Mesenchymal stem cell (in vitro differentiated cells and primary cell): ENCODE measurements around the gene PDE7B.

Experiments
- DNase-seq: peaks from one replicate; pipeline ENCODE4 v3.0.0-alpha.2; 2013
- H2AFZ ChIP-seq: one replicate; pipeline ENCODE4 v1.6.1; 2013; ENCODE audit warnings: low read depth, mild to moderate bottlenecking, control low read depth, inconsistent platforms, low read length, moderate library complexity
- H2AK5ac ChIP-seq: 2 replicates; pipeline ENCODE4 v1.6.1; 2013; ENCODE audit warnings: low read length, moderate library complexity, mild to moderate bottlenecking, inconsistent platforms; ENCODE audit not compliant: severe bottlenecking
- H2BK120ac ChIP-seq: one replicate; pipeline ENCODE4 v1.6.1; 2013; ENCODE audit warnings: low read depth, mild to moderate bottlenecking, inconsistent platforms, low read length, moderate library complexity
- H2BK12ac ChIP-seq, 2 experiments: one replicate each; pipeline ENCODE4 v1.6.1; 2013; ENCODE audit warnings: inconsistent platforms in 2 of 2, low read length in 2 of 2, mild to moderate bottlenecking in 2 of 2, moderate library complexity in 2 of 2, control low read depth in 1 of 2
- H2BK15ac ChIP-seq: one replicate; pipeline ENCODE4 v1.6.1; 2013; ENCODE audit warnings: mild to moderate bottlenecking, low read depth, inconsistent platforms; ENCODE audit not compliant: poor library complexity, severe bottlenecking
- H2BK5ac ChIP-seq: 2 replicates; pipeline ENCODE4 v1.6.1; 2013; ENCODE audit warnings: low read depth, mild to moderate bottlenecking, low read length, control low read depth, inconsistent platforms; ENCODE audit not compliant: poor library complexity, severe bottlenecking
- H3K14ac ChIP-seq, 2 experiments: one replicate each; pipeline ENCODE4 v1.6.1; 2013; ENCODE audit warnings: inconsistent platforms in 2 of 2, low read length in 2 of 2, control low read depth in 1 of 2, mild to moderate bottlenecking in 1 of 2, moderate library complexity in 1 of 2
- H3K18ac ChIP-seq, 2 experiments: one replicate each; pipeline ENCODE4 v1.6.1; 2013; ENCODE audit warnings: inconsistent platforms in 2 of 2, low read length in 2 of 2, control low read depth in 1 of 2, low read depth in 1 of 2, mild to moderate bottlenecking in 1 of 2
- H3K23ac ChIP-seq, 2 experiments: one replicate each; pipeline ENCODE4 v1.6.1; 2013; ENCODE audit warnings: inconsistent platforms in 2 of 2, low read length in 2 of 2, mild to moderate bottlenecking in 2 of 2, moderate library complexity in 2 of 2, control low read depth in 1 of 2
- H3K27ac ChIP-seq: 2 replicates; pipeline ENCODE4 v1.5.1; 2013; ENCODE audit warnings: mild to moderate bottlenecking, moderate library complexity, low read length, control low read depth, inconsistent platforms; ENCODE audit not compliant: poor library complexity, severe bottlenecking
- H3K27me3 ChIP-seq, 2 experiments: 2 replicates each; pipeline versions ENCODE4 v1.6.1 to v1.7.0; 2013; ENCODE audit warnings: low read length in 2 of 2, mild to moderate bottlenecking in 2 of 2, moderate library complexity in 2 of 2, control low read depth in 1 of 2, inconsistent platforms in 1 of 2; ENCODE audit not compliant: control insufficient read depth in 1 of 2, insufficient read depth in 1 of 2
- H3K36me3 ChIP-seq, 2 experiments: 2 replicates each; pipeline versions ENCODE4 v1.6.1 to v1.7.0; 2013; ENCODE audit warnings: low read length in 2 of 2, control low read depth in 1 of 2, inconsistent platforms in 1 of 2, low read depth in 1 of 2, mild to moderate bottlenecking in 1 of 2; ENCODE audit not compliant: insufficient read depth in 2 of 2, control insufficient read depth in 1 of 2
- H3K4ac ChIP-seq, 2 experiments: one replicate each; pipeline ENCODE4 v1.6.1; 2013; ENCODE audit warnings: inconsistent platforms in 2 of 2, low read length in 2 of 2, mild to moderate bottlenecking in 2 of 2, moderate library complexity in 2 of 2, control low read depth in 1 of 2, low read depth in 1 of 2
- H3K4me1 ChIP-seq: 2 replicates; pipeline ENCODE4 v1.6.1; 2013; ENCODE audit warnings: low read depth, low read length, control low read depth; ENCODE audit not compliant: control insufficient read depth, insufficient read depth
- H3K4me2 ChIP-seq: 2 replicates; pipeline ENCODE4 v1.6.1; 2013; ENCODE audit warnings: low read length, mild to moderate bottlenecking, inconsistent platforms; ENCODE audit not compliant: poor library complexity, severe bottlenecking
- H3K4me3 ChIP-seq, 2 experiments: 2 replicates each; pipeline versions ENCODE4 v1.5.1 to v1.7.0; 2013; ENCODE audit warnings: low read length in 2 of 2, mild to moderate bottlenecking in 2 of 2, control low read depth in 1 of 2, low read depth in 1 of 2; ENCODE audit not compliant: insufficient read depth in 1 of 2
- H3K79me1 ChIP-seq: replicated peaks from 2 replicates; pipeline ENCODE4 v1.6.1; 2013; ENCODE audit warnings: mild to moderate bottlenecking, control low read depth, low read length, inconsistent platforms; ENCODE audit not compliant: poor library complexity, severe bottlenecking
- H3K9ac ChIP-seq: 2 replicates; pipeline ENCODE4 v1.7.0; 2013; ENCODE audit warnings: mild to moderate bottlenecking, low read length, moderate library complexity
- H3K9me3 ChIP-seq: 2 replicates; pipeline ENCODE4 v1.7.0; 2013; ENCODE audit warnings: mild to moderate bottlenecking, low read length; ENCODE audit not compliant: control insufficient read depth
- H4K8ac ChIP-seq: one replicate; pipeline ENCODE4 v1.6.1; 2013; ENCODE audit warnings: inconsistent platforms, mild to moderate bottlenecking, low read length, moderate library complexity
- H4K91ac ChIP-seq: one replicate; pipeline ENCODE4 v1.6.1; 2013; ENCODE audit warnings: mild to moderate bottlenecking, low read length, inconsistent platforms
- WGBS: methylation state at CpG from one replicate; pipeline ENCODE4 v1.1.7; 2013; ENCODE audit warnings: mixed read lengths; 5-methylcytosine and 5-hydroxymethylcytosine counted together

The PDE7B gene

DNA sequence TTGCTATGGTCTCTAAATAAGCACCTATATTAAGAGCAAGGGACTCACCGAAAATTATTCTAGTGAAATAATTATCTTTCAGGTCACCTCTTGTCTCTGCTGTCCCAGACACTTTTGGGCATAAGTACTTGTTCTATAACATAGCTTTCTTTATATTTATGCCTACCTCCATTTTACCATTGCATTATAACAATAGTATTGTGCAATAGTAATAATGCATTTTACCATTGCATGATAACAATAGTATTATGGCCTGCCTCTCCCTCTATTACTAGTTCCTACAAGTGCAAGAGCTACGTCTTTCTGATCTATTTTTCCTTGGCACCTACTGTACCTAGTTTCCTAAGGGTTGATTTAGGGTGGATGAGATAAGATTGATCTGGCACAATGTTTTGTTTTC, 169.2 kb downstream of the PDE7B start:
- Histone ChIP-seq H3K36me3 (no peaks in the 10 kb centered on the region), H2BK120ac (no peak overlapping the region), H3K14ac (no peak overlapping the region), H3K27me3 (no peaks in the 10 kb centered on the region), H2AK5ac (no peak overlapping the region), H3K4me3 (no peak overlapping the region), H2AFZ (no peak overlapping the region), H2BK12ac (no peak overlapping the region), H3K18ac (no peak overlapping the region), H3K4ac (no peak overlapping the region), H3K27ac (no peak overlapping the region), H3K4me2 (no peak overlapping the region), H3K9me3 (no peaks in the 10 kb centered on the region), H3K9ac (no peak overlapping the region), H3K79me1 (peaks cover 4% of the 10 kb centered on the region), H3K23ac (no peak overlapping the region), H2BK15ac (no peak overlapping the region), H3K4me1 (peaks cover 2% of the 10 kb centered on the region), H2BK5ac (no peak overlapping the region), H4K91ac (no peak overlapping the region), H4K8ac (no peak overlapping the region)
- WGBS, result 100% methylated on average over 1 of the region's 2 CpGs
- DNase-seq, result no peak

DNA sequence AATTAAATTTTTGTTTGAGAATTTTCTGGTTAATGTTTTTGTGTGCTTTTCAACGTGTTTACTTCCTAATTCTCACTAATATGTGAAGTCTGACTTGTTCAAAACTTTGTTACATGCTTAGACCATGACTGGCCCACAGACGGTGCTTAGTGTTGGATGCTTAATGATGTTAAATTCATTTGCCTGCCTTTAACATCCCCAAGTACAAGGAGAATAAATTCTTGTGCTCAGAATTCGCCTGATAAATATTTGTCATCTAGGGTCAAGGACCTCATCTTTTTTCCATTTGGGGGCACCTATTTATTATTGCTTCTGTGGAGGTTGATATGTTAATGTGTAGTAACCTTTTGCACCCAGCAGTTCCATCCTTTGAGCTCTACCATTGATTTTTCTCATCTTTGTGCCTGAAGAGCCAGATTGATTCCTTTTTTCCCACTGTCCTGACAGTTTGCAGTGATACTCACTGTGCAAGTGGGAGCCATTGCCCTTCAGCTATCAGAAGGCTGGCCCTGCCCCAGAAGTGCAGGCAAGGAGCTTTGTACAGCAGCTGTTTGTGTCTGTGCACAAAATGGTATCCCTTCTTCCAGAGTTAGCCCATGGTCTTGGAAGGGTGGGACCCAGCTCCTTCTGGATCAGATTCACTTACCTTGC, 170.8 kb downstream of the PDE7B start:
- H3K9ac ChIP-seq, result no peak overlapping the region
- DNase-seq, result no peak
- H3K4me3 ChIP-seq, result no peak overlapping the region
- no peaks in the 10 kb centered on the region for H3K36me3 ChIP-seq
- no peaks in the 10 kb centered on the region for H3K4me1 ChIP-seq
- no peaks in the 10 kb centered on the region for H3K9me3 ChIP-seq
- no peak overlapping the region for H3K27ac ChIP-seq
- no peak overlapping the region for H4K91ac ChIP-seq
- H3K14ac ChIP-seq, result no peak overlapping the region
- H3K4me2 ChIP-seq, result no peak overlapping the region
- no peak overlapping the region for H2AFZ ChIP-seq
- H2BK5ac ChIP-seq, result no peak overlapping the region
- H2AK5ac ChIP-seq, result no peak overlapping the region
- H3K18ac ChIP-seq, result no peak overlapping the region
- peaks cover 2% of the 10 kb centered on the region for H3K79me1 ChIP-seq
- WGBS, result 40% methylated on average over 1 of the region's 3 CpGs
- H3K4ac ChIP-seq, result no peak overlapping the region
- no peak overlapping the region for H2BK120ac ChIP-seq
- no peak overlapping the region for H2BK15ac ChIP-seq
- H2BK12ac ChIP-seq, result no peak overlapping the region
- H3K23ac ChIP-seq, result no peak overlapping the region
- no peak overlapping the region for H4K8ac ChIP-seq
- no peaks in the 10 kb centered on the region for H3K27me3 ChIP-seq

DNA sequence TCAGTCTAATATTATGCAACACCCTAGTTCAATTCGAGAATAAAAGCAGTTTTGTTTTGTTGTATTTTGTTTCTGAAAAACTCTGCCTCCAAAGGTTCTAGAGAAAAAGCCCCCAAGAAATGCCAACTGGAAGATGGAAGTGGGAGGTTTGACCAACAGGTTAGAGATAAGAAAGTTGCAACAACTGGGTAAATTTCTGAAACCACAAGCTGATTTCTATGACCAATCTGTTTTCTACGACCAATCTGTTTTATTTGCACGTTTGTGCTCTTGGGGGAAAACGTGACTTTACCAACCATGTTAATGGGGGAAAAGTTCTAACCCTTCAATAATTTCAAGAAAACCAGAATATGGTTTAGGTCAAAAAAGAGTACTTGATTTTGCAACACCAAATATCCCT, 173.2 kb downstream of the PDE7B start:
- no peak overlapping the region for H3K4ac ChIP-seq
- WGBS, result 94% methylated on average over 4 of the region's 4 CpGs
- H3K18ac ChIP-seq, result no peak overlapping the region
- no peak overlapping the region for H2AK5ac ChIP-seq
- no peak overlapping the region for H2BK15ac ChIP-seq
- no peak overlapping the region for H4K8ac ChIP-seq
- no peaks in the 10 kb centered on the region for H3K36me3 ChIP-seq
- H2BK120ac ChIP-seq, result no peak overlapping the region
- no peaks in the 10 kb centered on the region for H3K9me3 ChIP-seq
- H3K4me1 ChIP-seq, result no peaks in the 10 kb centered on the region
- H2AFZ ChIP-seq, result no peak overlapping the region
- no peak overlapping the region for H2BK5ac ChIP-seq
- no peak overlapping the region for H2BK12ac ChIP-seq
- H3K23ac ChIP-seq, result no peak overlapping the region
- no peak overlapping the region for H3K9ac ChIP-seq
- no peaks in the 10 kb centered on the region for H3K79me1 ChIP-seq
- no peak overlapping the region for H4K91ac ChIP-seq
- no peak overlapping the region for H3K4me3 ChIP-seq
- no peak for DNase-seq
- H3K27ac ChIP-seq, result no peak overlapping the region
- no peaks in the 10 kb centered on the region for H3K27me3 ChIP-seq
- no peak overlapping the region for H3K14ac ChIP-seq
- no peak overlapping the region for H3K4me2 ChIP-seq

DNA sequence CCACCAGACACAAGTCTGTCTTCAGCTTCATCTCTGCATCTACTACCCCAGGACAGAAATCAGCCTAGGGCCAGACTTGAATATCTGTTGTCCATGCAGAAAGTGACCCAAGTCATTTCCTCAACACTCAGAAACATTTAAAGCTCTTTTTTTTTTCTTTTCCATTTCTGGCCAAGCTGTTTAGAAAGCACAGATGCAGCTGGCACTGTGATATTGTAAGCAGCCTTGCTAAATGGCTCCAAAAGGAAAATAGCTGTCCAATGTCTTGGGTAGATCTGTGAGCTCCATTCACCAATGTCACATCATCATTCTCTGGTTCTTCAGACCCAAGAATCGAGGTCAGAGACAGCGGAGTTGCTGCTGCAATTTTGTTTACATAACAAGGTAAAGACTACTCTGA, 174.2 kb downstream of the PDE7B start:
- no peak for DNase-seq
- Histone ChIP-seq H2BK15ac (no peak overlapping the region), H3K79me1 (no peaks in the 10 kb centered on the region), H3K4me3 (no peak overlapping the region), H2BK120ac (no peak overlapping the region), H3K4me1 (no peaks in the 10 kb centered on the region), H4K8ac (no peak overlapping the region), H3K18ac (no peak overlapping the region), H2AFZ (no peak overlapping the region), H2AK5ac (no peak overlapping the region), H2BK12ac (no peak overlapping the region), H3K36me3 (no peaks in the 10 kb centered on the region), H3K27ac (no peak overlapping the region), H3K23ac (no peak overlapping the region), H4K91ac (no peak overlapping the region), H2BK5ac (no peak overlapping the region), H3K27me3 (no peaks in the 10 kb centered on the region), H3K9ac (no peak overlapping the region), H3K4ac (no peak overlapping the region), H3K9me3 (no peaks in the 10 kb centered on the region), H3K4me2 (no peak overlapping the region), H3K14ac (no peak overlapping the region)
- WGBS, result 94% methylated on average over 2 of the region's 2 CpGs
